RWPE1 (cell line): ENCODE data around the gene PCDH15.

Experiments
- CTCF ChIA-PET: fragments of 350-600 bp; sonication (Branson Sonifier 250); formaldehyde crosslinking; extraction: SDS; loops from one replicate; lab custom pipeline; 2021; lab: Yijun Ruan, JAX
- POLR2A ChIA-PET: fragments of 400-600 bp; formaldehyde crosslinking; extraction: SDS; loops from one replicate; lab custom pipeline; 2020; ENCODE audit warnings: antibody characterized with exemption; ENCODE audit not compliant: low non-redundant PET; lab: Yijun Ruan, JAX
- DNase-seq: peaks from one replicate; pipeline ENCODE4 v3.0.0; 2012; ENCODE audit warnings: low spot score
- H3K27ac ChIP-seq: fragments of 450-650 bp; 2 replicates; pipeline ENCODE4 v1.5.1; 2017
- CTCF ChIP-seq: fragments of 450-650 bp; conservative IDR thresholded peaks from 2 replicates; pipeline ENCODE4 v1.5.1; 2017; ENCODE audit warnings: low read depth, mild to moderate bottlenecking

Gene PCDH15

GRCh38 chr10:54691331-54691730, 109.7 kb downstream of the PCDH15 start:
- ChIA-PET POLR2A (no interaction called here), CTCF (no interaction called here)
- TF ChIP-seq CTCF, result no peak
- DNase-seq, result no peak
- no peak overlapping the region for H3K27ac ChIP-seq

GRCh38 chr10:54682554-54682953, 118.5 kb downstream of the PCDH15 start:
- ChIA-PET POLR2A (no interaction called here), CTCF (no interaction called here)
- TF ChIP-seq CTCF, result no peak
- no peak overlapping the region for H3K27ac ChIP-seq
- DNase-seq, result no peak

GRCh38 chr10:54681136-54681535, 119.9 kb downstream of the PCDH15 start:
- POLR2A ChIA-PET, result no interaction called here
- no peak for DNase-seq
- H3K27ac ChIP-seq, result no peak overlapping the region
- TF ChIP-seq CTCF, result no peak
- CTCF ChIA-PET, result no interaction called here

GRCh38 chr10:54667136-54667535, 133.9 kb downstream of the PCDH15 start:
- H3K27ac ChIP-seq, result no peak overlapping the region
- DNase-seq, result no peak
- POLR2A ChIA-PET, result no interaction called here
- no peak for TF ChIP-seq CTCF
- CTCF ChIA-PET, result interaction anchor here (0.6 kb wide), 1 partner anchor 9 kb away, joined by 4 read pairs; no protein-coding TSS in a partner anchor

GRCh38 chr10:54666192-54666591, 134.8 kb downstream of the PCDH15 start:
- TF ChIP-seq CTCF, result no peak
- no peak for DNase-seq
- no peak overlapping the region for H3K27ac ChIP-seq
- ChIA-PET POLR2A (no interaction called here), CTCF (interaction anchor here (0.5 kb wide), 1 partner anchor 138 kb away, joined by 3 read pairs; no protein-coding TSS in a partner anchor)

- no peak overlapping the region for H3K27ac ChIP-seq
- POLR2A ChIA-PET, result no interaction called here
- no peak for TF ChIP-seq CTCF
- CTCF ChIA-PET, result no interaction called here
- no peak for DNase-seq
Measured at GRCh38 chr10:54665095-54665494, 135.9 kb downstream of the PCDH15 start.

- CTCF ChIA-PET, result no interaction called here
- POLR2A ChIA-PET, result no interaction called here
- TF ChIP-seq CTCF, result no peak
- H3K27ac ChIP-seq, result no peak overlapping the region
- no peak for DNase-seq
Measured at GRCh38 chr10:54660397-54660796, 140.6 kb downstream of the PCDH15 start.
